SK-N-SH treated with all-trans-retinoic acid at 6 μM for 48 hours (cell line): ENCODE data around the gene C18orf32.
"Not testable (repeated sequence)": the region's sequence is repeated elsewhere in the genome, so short reads cannot be mapped to it uniquely, and the experiment has no call there.

ENCODE experiments used
- ATAC-seq: fragments of 200-7000 bp; cut with Tn5 transposase; 3 replicates; pipeline ENCODE4 v1.9.1; 2020; ENCODE audit warnings: mild to moderate bottlenecking, moderate library complexity
- ARNTL ChIP-seq: fragments of 450-650 bp; formaldehyde crosslinking; IDR thresholded peaks from 2 replicates; pipeline ENCODE4 v1.5.0; 2020; ENCODE audit warnings: low read depth, mild to moderate bottlenecking, moderate library complexity, borderline replicate concordance
- BACH2 ChIP-seq: fragments of 250-450 bp; sonication (Bioruptor Pico); IDR thresholded peaks from 2 replicates; pipeline ENCODE4 v1.9.0; 2021; ENCODE audit warnings: mild to moderate bottlenecking, borderline replicate concordance
- CREB5 ChIP-seq: fragments of 250-450 bp; sonication (Bioruptor Pico); IDR thresholded peaks from 2 replicates; pipeline ENCODE4 v1.5.1; 2020; ENCODE audit warnings: low read depth, mild to moderate bottlenecking, moderate library complexity
- CSDC2 ChIP-seq: fragments of 250-450 bp; sonication (Bioruptor Pico); IDR thresholded peaks from 2 replicates; pipeline ENCODE4 v1.5.0; 2020; ENCODE audit warnings: mild to moderate bottlenecking, moderate library complexity
- ESRRG ChIP-seq: fragments of 250-450 bp; sonication (Bioruptor Pico); IDR thresholded peaks from 2 replicates; pipeline ENCODE4 v1.6.1; 2021; ENCODE audit warnings: mild to moderate bottlenecking
- GLIS3 ChIP-seq: fragments of 250-450 bp; sonication (Bioruptor Pico); IDR thresholded peaks from 2 replicates; pipeline ENCODE4 v1.5.0; 2020; ENCODE audit warnings: mild to moderate bottlenecking, moderate library complexity
- ISL1 ChIP-seq: fragments of 250-450 bp; sonication (Bioruptor Pico); IDR thresholded peaks from 2 replicates; pipeline ENCODE4 v2.1.2; 2022; ENCODE audit warnings: mild to moderate bottlenecking, moderate library complexity
- OSR1 ChIP-seq: fragments of 250-450 bp; sonication (Bioruptor Pico); IDR thresholded peaks from 2 replicates; pipeline ENCODE4 v1.8.0; 2022; ENCODE audit warnings: moderate library complexity, mild to moderate bottlenecking, inconsistent platforms
- PATZ1 ChIP-seq: fragments of 250-450 bp; sonication (Bioruptor Pico); IDR thresholded peaks from 2 replicates; pipeline ENCODE4 v1.8.0; 2020; ENCODE audit warnings: mild to moderate bottlenecking, moderate library complexity, borderline replicate concordance
- POU6F1 ChIP-seq: fragments of 250-450 bp; sonication (Bioruptor Pico); IDR thresholded peaks from 2 replicates; pipeline ENCODE4 v1.8.0; 2021; ENCODE audit warnings: low read depth, mild to moderate bottlenecking, moderate library complexity, borderline replicate concordance
- PPARA ChIP-seq: fragments of 250-450 bp; sonication (Bioruptor Pico); IDR thresholded peaks from 2 replicates; pipeline ENCODE4 v1.5.0; 2020; ENCODE audit warnings: mild to moderate bottlenecking, borderline replicate concordance
- RARB ChIP-seq: fragments of 250-450 bp; sonication (Bioruptor Pico); IDR thresholded peaks from 2 replicates; pipeline ENCODE4 v1.8.0; 2021; ENCODE audit warnings: mild to moderate bottlenecking, moderate library complexity
- SNAI2 ChIP-seq: fragments of 250-450 bp; sonication (Bioruptor Pico); IDR thresholded peaks from 2 replicates; pipeline ENCODE4 v1.5.0; 2020; ENCODE audit warnings: mild to moderate bottlenecking, moderate library complexity
- TCF4 ChIP-seq: fragments of 250-450 bp; sonication (Bioruptor Pico); IDR thresholded peaks from 2 replicates; pipeline ENCODE4 v1.8.0; 2021; ENCODE audit warnings: mild to moderate bottlenecking, moderate library complexity, borderline replicate concordance
- TSHZ2 ChIP-seq: fragments of 250-450 bp; sonication (Bioruptor Pico); IDR thresholded peaks from 2 replicates; pipeline ENCODE4 v1.5.0; 2020; ENCODE audit warnings: mild to moderate bottlenecking, moderate library complexity
- ZC3H10 ChIP-seq: fragments of 250-450 bp; sonication (Bioruptor Pico); IDR thresholded peaks from 2 replicates; pipeline ENCODE4 v1.5.1; 2021; ENCODE audit warnings: mild to moderate bottlenecking, moderate library complexity
- ZFP3 ChIP-seq: fragments of 250-450 bp; sonication (Bioruptor Pico); IDR thresholded peaks from 2 replicates; pipeline ENCODE4 v1.5.0; 2020; ENCODE audit warnings: mild to moderate bottlenecking, moderate library complexity
- ZFP30 ChIP-seq: fragments of 450-650 bp; formaldehyde crosslinking; IDR thresholded peaks from 2 replicates; pipeline ENCODE4 v1.5.0; 2022; ENCODE audit warnings: mild to moderate bottlenecking, moderate library complexity
- ZNF565 ChIP-seq: fragments of 450-650 bp; formaldehyde crosslinking; conservative IDR thresholded peaks from 2 replicates; pipeline ENCODE4 v1.5.0; 2020; ENCODE audit warnings: low read depth, mild to moderate bottlenecking, moderate library complexity
- ZNF8 ChIP-seq: fragments of 450-650 bp; formaldehyde crosslinking; IDR thresholded peaks from 2 replicates; pipeline ENCODE4 v1.5.0; 2020; ENCODE audit warnings: mild to moderate bottlenecking, moderate library complexity
- TF ChIP-seq, protein P1 (sequence below): fragments of 250-450 bp; sonication (Bioruptor Pico); IDR thresholded peaks from 2 replicates; pipeline ENCODE4 v1.5.1; 2021; ENCODE audit warnings: mild to moderate bottlenecking, moderate library complexity

C18orf32 gene

DNA sequence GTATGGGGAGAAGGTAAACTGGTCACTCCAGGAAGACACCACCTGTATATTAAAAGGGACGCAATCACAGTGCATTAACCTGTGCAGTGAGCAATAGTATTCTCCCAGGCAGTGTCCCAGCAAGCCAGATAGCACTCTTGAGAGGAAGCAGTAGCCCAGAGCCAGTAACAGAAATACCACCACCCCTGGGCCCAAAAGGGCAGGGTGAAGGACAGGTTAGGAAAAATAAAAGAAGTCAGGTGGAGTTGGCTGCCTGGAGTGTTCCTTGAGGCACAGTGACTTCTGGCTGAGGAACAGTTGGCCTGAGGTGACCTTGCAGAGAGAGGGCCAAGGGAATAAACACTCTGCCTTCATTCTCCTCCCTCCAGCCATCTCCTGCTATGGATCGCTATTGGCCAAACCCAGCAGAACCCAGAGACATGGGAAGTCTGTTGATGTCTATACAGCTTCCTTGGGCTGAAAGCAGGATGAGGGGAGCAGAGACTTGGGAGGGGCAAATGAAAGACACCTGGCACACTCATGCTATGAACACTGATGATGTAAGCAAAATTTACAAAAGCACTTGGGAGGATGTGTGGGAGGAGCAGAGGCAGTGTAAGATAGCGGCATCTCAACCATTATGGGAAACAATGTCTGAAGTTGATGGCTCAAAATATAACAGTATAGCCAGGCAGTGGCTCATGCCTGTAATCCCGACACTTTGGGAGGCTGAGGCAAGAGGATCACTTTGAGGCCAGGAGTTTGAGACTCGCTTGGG, 7.5 kb downstream of the C18orf32 start:
- TF ChIP-seq BACH2 (CRISPR knock-in tag): no peak
- TF ChIP-seq POU6F1: no peak
- TF ChIP-seq ZNF8: no peak
- TF ChIP-seq ZC3H10 (CRISPR knock-in tag): no peak
- TF ChIP-seq PATZ1 (CRISPR knock-in tag): no peak
- TF ChIP-seq ZNF565 (CRISPR knock-in tag): no peak
- no peak for TF ChIP-seq ZFP3 (CRISPR knock-in tag)
- ATAC-seq: no peak

GRCh38 chr18:49476664-49477411, 10.2 kb downstream of the C18orf32 start:
- TF ChIP-seq TCF4 (CRISPR knock-in tag) (no peak), ISL1 (0 out of 2 replicates have a peak, but pooled peaks have one; percentile 23)

GRCh38 chr18:49474935-49475334, 12.1 kb downstream of the C18orf32 start:
- ATAC-seq: not testable (repeated sequence)

More at GRCh38 chr18:49476664-49477411, 10.2 kb downstream of the C18orf32 start:
- ATAC-seq: peak; percentile 30; the same call in 2 of the 3 replicates

DNA sequence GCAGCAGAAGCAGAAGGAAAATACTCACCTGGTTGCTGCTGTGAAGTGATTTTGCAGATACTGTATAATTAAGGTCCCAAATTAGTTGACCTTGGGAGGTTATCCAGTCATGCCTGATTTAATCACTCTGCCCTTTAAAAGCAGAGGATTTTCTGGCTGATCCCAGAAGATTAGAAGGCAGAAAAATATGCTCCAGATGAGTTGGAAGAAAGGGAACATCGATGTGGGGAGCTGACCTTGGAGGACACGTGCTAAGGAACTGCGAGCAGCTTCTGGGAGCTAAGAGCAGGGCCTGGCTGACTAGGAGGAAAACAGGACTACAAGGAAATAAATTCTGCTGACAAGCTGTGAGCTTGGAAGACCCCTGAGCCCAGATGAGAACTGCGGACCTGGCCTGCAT, 13.3 kb downstream of the C18orf32 start:
- TF ChIP-seq CSDC2: no peak
- TF ChIP-seq CREB5 (CRISPR knock-in tag): no peak
- no peak for TF ChIP-seq ZNF565 (CRISPR knock-in tag)
- TF ChIP-seq ZNF8: no peak
- TF ChIP-seq, protein P1, sequence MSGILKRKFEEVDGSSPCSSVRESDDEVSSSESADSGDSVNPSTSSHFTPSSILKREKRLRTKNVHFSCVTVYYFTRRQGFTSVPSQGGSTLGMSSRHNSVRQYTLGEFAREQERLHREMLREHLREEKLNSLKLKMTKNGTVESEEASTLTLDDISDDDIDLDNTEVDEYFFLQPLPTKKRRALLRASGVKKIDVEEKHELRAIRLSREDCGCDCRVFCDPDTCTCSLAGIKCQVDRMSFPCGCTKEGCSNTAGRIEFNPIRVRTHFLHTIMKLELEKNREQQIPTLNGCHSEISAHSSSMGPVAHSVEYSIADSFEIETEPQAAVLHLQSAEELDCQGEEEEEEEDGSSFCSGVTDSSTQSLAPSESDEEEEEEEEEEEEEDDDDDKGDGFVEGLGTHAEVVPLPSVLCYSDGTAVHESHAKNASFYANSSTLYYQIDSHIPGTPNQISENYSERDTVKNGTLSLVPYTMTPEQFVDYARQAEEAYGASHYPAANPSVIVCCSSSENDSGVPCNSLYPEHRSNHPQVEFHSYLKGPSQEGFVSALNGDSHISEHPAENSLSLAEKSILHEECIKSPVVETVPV (CRISPR knock-in tag): no peak
- no peak for TF ChIP-seq ISL1
- TF ChIP-seq ARNTL (CRISPR knock-in tag): no peak
- no peak for TF ChIP-seq SNAI2 (CRISPR knock-in tag)
- no peak for TF ChIP-seq ESRRG
- TF ChIP-seq PPARA: no peak
- TF ChIP-seq ZFP30 (CRISPR knock-in tag): no peak
- TF ChIP-seq OSR1: no peak
- no peak for TF ChIP-seq RARB (CRISPR knock-in tag)
- TF ChIP-seq TCF4 (CRISPR knock-in tag): no peak
- no peak for TF ChIP-seq TSHZ2 (CRISPR knock-in tag)
- TF ChIP-seq GLIS3: no peak
- no peak for TF ChIP-seq ZC3H10 (CRISPR knock-in tag)
- TF ChIP-seq POU6F1: no peak
- ATAC-seq: no peak
